Keratinocyte (primary cell): Measurements from ENCODE around the gene CTDSPL2. TPM values are rescaled to one million over a fixed set of nuclear protein-coding genes. Genes with fewer than 3 reads are reported as not detected.

Experiments
- DNase-seq: peaks from one replicate; pipeline ENCODE4 v3.0.0-alpha.2; 2011; ENCODE audit warnings: low read depth, missing footprints, low spot score
- FAIRE-seq: peaks from 2 replicates; lab custom pipeline; 2011; peaks lifted over from hg19 to GRCh38; lab: Jason Lieb, UNC
- H2AFZ ChIP-seq: 2 replicates; pipeline ENCODE4 v1.6.0; 2012; ENCODE audit warnings: low read length, control low read depth, inconsistent platforms; ENCODE audit not compliant: control insufficient read depth
- H3K27ac ChIP-seq: 2 replicates; pipeline ENCODE4 v1.5.1; 2011; ENCODE audit warnings: low read length; ENCODE audit not compliant: control insufficient read depth, insufficient read depth
- H3K27me3 ChIP-seq: 3 replicates; pipeline ENCODE4 v1.6.0; 2011; ENCODE audit warnings: low read length; ENCODE audit not compliant: control insufficient read depth, insufficient read depth; ENCODE audit errors: extremely low read depth
- H3K36me3 ChIP-seq, 2 experiments: 2 replicates in 1 of 2; 3 replicates in 1 of 2; pipeline ENCODE4 v1.5.1; 2011; ENCODE audit warnings: low read length in 2 of 2, mild to moderate bottlenecking in 1 of 2; ENCODE audit not compliant: control insufficient read depth in 2 of 2, insufficient read depth in 2 of 2; ENCODE audit errors: extremely low read depth in 1 of 2
- H3K4me1 ChIP-seq: 3 replicates; pipeline ENCODE4 v1.5.1; 2011; ENCODE audit warnings: low read length; ENCODE audit not compliant: control insufficient read depth, insufficient read depth; ENCODE audit errors: extremely low read depth
- H3K4me2 ChIP-seq: 3 replicates; pipeline ENCODE4 v1.6.0; 2011; ENCODE audit warnings: low read depth, low read length; ENCODE audit not compliant: control insufficient read depth, insufficient read depth; ENCODE audit errors: extremely low read depth
- H3K4me3 ChIP-seq, 3 experiments: fragments of 200-600 bp in 1 of 3; sonication (generic) in 1 of 3; 2 replicates in 2 of 3; 3 replicates in 1 of 3; pipeline ENCODE4 v1.5.1; 2011 to 2016; ENCODE audit warnings: low read length in 3 of 3, mild to moderate bottlenecking in 3 of 3, control low read depth in 2 of 3, inconsistent platforms in 1 of 3, low read depth in 1 of 3, mixed read lengths in 1 of 3, mixed run types in 1 of 3, moderate library complexity in 1 of 3; ENCODE audit not compliant: control insufficient read depth in 2 of 3, insufficient read depth in 2 of 3; ENCODE audit errors: extremely low read depth in 1 of 3
- H3K79me2 ChIP-seq: 2 replicates; pipeline ENCODE4 v1.6.0; 2012; ENCODE audit warnings: low read length; ENCODE audit not compliant: control insufficient read depth, insufficient read depth
- H3K9ac ChIP-seq: 3 replicates; pipeline ENCODE4 v1.6.0; 2011; ENCODE audit warnings: low read length; ENCODE audit not compliant: control insufficient read depth, insufficient read depth; ENCODE audit errors: extremely low read depth
- H3K9me1 ChIP-seq: 3 replicates; pipeline ENCODE4 v1.6.0; 2011; ENCODE audit warnings: low read length; ENCODE audit not compliant: control insufficient read depth, insufficient read depth; ENCODE audit errors: extremely low read depth
- H3K9me3 ChIP-seq: 2 replicates; pipeline ENCODE4 v1.5.1; 2012; ENCODE audit warnings: low read depth, low read length; ENCODE audit not compliant: control insufficient read depth
- H4K20me1 ChIP-seq: 3 replicates; pipeline ENCODE4 v1.6.0; 2011; ENCODE audit warnings: low read length; ENCODE audit not compliant: control insufficient read depth, insufficient read depth; ENCODE audit errors: extremely low read depth
- CTCF ChIP-seq, 3 experiments: IDR thresholded peaks in 1 of 3; conservative IDR thresholded peaks in 1 of 3; optimal IDR thresholded peaks in 1 of 3; 2 replicates in 2 of 3; 3 replicates in 1 of 3; pipeline versions ENCODE3 to v1.5.1; 2011; ENCODE audit warnings: low read length in 3 of 3, mild to moderate bottlenecking in 3 of 3, moderate library complexity in 2 of 3, control low read depth in 1 of 3, inconsistent platforms in 1 of 3; ENCODE audit not compliant: insufficient read depth in 2 of 3; ENCODE audit errors: extremely low read depth in 1 of 3
- EZH2 ChIP-seq: IDR thresholded peaks from one replicate; pipeline ENCODE4 v1.6.1; 2012; ENCODE audit warnings: inconsistent platforms, mild to moderate bottlenecking, low read length, moderate library complexity
- dilution Hi-C: fragments of 300-500 bp; cut with MboI; formaldehyde crosslinking; loops from one replicate; pipeline ENCODE4 v1.7.0; 2020; ENCODE audit warnings: low sequenced_read_pairs; ENCODE audit not compliant: extremely low pct_ligation_motif_present
- polyA plus RNA-seq, 5 experiments: library from polyadenylated mRNA; depleted of rRNA in 3 of 5; stranded (reverse) in 3 of 5; stranded (forward) in 1 of 5; unstranded in 1 of 5; fragments of >200 nt; gene quantifications; 1 replicate in 1 of 5; 2 replicates in 3 of 5; 3 replicates in 1 of 5; pipeline versions ENCODE4 v1.2.1 to v1.2.3, GENCODE V29; 2011 to 2012; ENCODE audit warnings: missing spikeins in 2 of 5, low read depth in 1 of 5, low replicate concordance in 1 of 5

The CTDSPL2 gene
- polyA plus RNA-seq, 1 donor (not counting 4 experiments of a cell fraction or from before 2014, with no cell fraction given), result 19.2 TPM

- no peak for FAIRE-seq
- no peak for DNase-seq
- TF ChIP-seq EZH2, result no peak
- no peak for TF ChIP-seq CTCF (optimal IDR thresholded peaks at IDR 0.05 in 1 of 3, IDR thresholded peaks at IDR 0.05 in 1 of 3, conservative IDR thresholded peaks at IDR 0.05 in 1 of 3; ENCODE audit: extremely low read depth in 1 of 3, insufficient read depth in 2 of 3, low read length in 3 of 3)
- Histone ChIP-seq H4K20me1 (no peaks in the 10 kb centered on the region), H3K79me2 (no peaks in the 10 kb centered on the region), H3K4me2 (no peak overlapping the region), H3K4me3 (no peak overlapping the region), H3K9ac (no peak overlapping the region), H3K36me3 (no peaks in the 10 kb centered on the region), H3K27me3 (no peaks in the 10 kb centered on the region), H3K9me3 (no peaks in the 10 kb centered on the region), H3K4me1 (no peaks in the 10 kb centered on the region), H3K27ac (no peak overlapping the region), H2AFZ (no peak overlapping the region), H3K9me1 (no peaks in the 10 kb centered on the region)
- dilution Hi-C loops, result no loop called here
Measured at GRCh38 chr15:44414001-44414400, 13.4 kb upstream of the CTDSPL2 start.

GRCh38 chr15:44427756-44428724 is 611 bp downstream of the CTDSPL2 start:
- FAIRE-seq (no peak), DNase-seq (peak; percentile 11)
- Histone ChIP-seq H3K9me1 (no peaks in the 10 kb centered on the region), H3K9me3 (no peaks in the 10 kb centered on the region), H3K9ac (peak overlapping the region; percentile 97), H3K36me3 (no peaks in the 10 kb centered on the region), H3K79me2 (peaks cover 56% of the 10 kb centered on the region), H3K4me2 (peak overlapping the region; percentile 66), H3K27me3 (no peaks in the 10 kb centered on the region), H3K27ac (peak overlapping the region; percentile 91), H3K4me3 (peak overlapping the region; percentile 82 to 94 (median 82)), H4K20me1 (no peaks in the 10 kb centered on the region), H2AFZ (peak overlapping the region; percentile 82), H3K4me1 (peaks cover 5% of the 10 kb centered on the region)
- TF ChIP-seq EZH2 (no peak), CTCF (optimal IDR thresholded peaks at IDR 0.05 in 1 of 3, IDR thresholded peaks at IDR 0.05 in 1 of 3, conservative IDR thresholded peaks at IDR 0.05 in 1 of 3; ENCODE audit: extremely low read depth in 1 of 3, insufficient read depth in 2 of 3, low read length in 3 of 3) (peak in 2 of 3 experiments; percentile 8 to 22)
- dilution Hi-C loops, result no loop called here
